GM12864 (cell line): ENCODE results near the gene DOK6.
"Not testable (repeated sequence)": the region's sequence is repeated elsewhere in the genome, so short reads cannot be mapped to it uniquely, and the experiment has no call there.

Experiments
- DNase-seq: peaks from one replicate; pipeline ENCODE4 v3.0.0-alpha.2; 2011; ENCODE audit warnings: low read depth
- H3K4me3 ChIP-seq: 2 replicates; pipeline ENCODE4 v1.5.1; 2011; ENCODE audit warnings: mild to moderate bottlenecking, low read depth, low read length, control low read depth
- CTCF ChIP-seq: IDR thresholded peaks from 2 replicates; pipeline ENCODE4 v1.5.1; 2011; ENCODE audit warnings: low read depth, mild to moderate bottlenecking, moderate library complexity, low read length, control low read depth, inconsistent platforms; ENCODE audit errors: missing control alignments

The DOK6 gene

DNA sequence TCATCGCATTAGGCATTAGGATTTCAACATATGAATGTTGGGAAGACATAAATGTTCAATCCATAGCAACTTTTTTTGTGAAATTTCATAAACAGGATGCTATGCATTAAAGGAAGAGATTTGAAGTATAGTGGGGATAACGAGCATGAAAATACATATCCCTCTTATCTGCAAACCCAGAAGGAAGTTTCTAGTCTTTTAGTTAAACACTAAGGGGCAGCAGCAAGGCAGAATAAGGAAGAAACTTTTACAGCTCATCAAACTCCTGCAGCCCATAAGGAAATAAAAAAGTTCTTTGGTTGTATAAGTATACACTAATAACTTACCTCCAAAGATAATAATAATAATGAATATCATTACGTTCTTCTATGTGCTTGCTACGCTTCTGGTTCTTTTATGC, 465.5 kb downstream of the DOK6 start:
- no peak for TF ChIP-seq CTCF
- H3K4me3 ChIP-seq, result no peak overlapping the region
- no peak for DNase-seq

GRCh38 chr18:69870736-69871135, 470.0 kb downstream of the DOK6 start:
- no peak overlapping the region for H3K4me3 ChIP-seq
- no peak for TF ChIP-seq CTCF
- no peak for DNase-seq

DNA sequence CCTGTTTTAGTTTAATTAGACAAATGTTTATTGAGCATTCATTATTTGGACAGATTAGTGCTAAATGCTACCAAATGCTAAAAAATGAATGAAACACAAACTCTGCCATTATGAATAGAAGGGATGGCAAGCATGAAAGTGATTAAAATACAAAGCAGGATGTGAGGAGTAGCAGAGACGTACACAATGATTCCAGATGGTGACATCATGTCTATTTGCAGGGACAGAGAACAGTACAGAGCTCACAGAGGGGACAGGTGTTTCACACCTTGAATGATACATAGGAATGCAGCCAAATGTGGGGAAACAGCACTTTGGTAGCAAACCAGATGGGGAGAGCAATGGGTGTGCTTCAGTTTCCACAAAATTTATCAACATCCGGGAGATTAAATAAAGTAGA, 470.7 kb downstream of the DOK6 start:
- no peak for TF ChIP-seq CTCF
- DNase-seq, result no peak
- no peak overlapping the region for H3K4me3 ChIP-seq

DNA sequence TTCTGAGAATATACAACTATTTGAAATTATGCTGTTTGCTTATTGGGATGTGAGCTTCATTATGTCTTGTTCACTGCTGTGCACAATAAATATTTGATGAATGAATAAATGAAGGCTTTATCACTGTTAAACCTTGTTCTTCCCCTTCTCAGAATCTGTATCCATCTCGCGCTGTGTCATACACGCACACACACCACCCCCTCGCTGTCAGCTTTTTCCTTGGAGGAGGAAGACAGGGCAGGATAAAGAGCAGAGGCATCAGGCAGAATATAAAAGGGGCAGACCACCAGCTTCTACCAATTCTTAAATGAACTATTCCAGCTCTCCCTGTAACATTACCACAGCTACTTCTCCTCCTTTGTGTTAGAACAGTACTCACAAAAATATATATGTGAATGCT, 472.0 kb downstream of the DOK6 start:
- no peak for DNase-seq
- TF ChIP-seq CTCF, result no peak

DNA sequence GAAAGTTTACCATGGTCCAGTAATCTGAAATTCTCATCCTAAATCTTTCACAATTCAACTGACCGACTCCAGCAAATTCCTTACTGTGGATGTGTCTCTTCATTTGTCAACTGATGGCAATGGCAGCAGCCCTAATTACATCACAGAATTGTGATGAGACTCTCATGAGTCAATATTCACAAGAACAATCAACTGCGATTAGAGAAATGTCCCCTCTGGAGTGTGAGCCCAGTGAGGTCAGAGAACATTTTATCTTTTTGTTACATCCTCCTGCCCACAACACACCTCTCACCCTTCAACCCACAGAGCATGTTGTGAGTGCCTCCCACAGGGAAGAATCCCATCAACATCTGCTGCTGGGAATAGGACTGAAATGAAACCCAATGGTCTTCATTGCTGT, 473.4 kb downstream of the DOK6 start:
- TF ChIP-seq CTCF, result no peak
- no peak overlapping the region for H3K4me3 ChIP-seq
- no peak for DNase-seq

More for the DNA sequence above, 472.0 kb downstream of the DOK6 start:
- H3K4me3 ChIP-seq, result no peak overlapping the region

DNA sequence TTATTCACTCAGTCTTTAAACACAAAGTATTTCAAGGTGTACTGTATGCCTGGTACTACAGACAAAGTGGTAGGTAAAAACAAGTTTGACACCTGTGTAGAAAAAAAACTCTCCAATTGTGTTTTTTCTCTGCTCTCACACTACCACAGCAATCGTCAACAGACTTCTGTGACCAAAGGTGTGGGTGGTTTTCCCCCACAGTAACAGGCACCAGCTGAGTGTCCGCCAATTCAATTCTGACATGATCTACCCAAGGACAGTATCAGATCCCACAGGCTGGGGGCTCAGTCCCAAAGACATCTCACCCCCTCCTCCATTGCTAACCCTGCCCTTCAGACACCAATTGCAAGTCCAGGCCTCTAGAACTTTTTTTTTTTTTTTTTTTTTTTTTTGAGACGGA, 475.8 kb downstream of the DOK6 start:
- no peak overlapping the region for H3K4me3 ChIP-seq
- no peak for DNase-seq
- TF ChIP-seq CTCF, result no peak

DNA sequence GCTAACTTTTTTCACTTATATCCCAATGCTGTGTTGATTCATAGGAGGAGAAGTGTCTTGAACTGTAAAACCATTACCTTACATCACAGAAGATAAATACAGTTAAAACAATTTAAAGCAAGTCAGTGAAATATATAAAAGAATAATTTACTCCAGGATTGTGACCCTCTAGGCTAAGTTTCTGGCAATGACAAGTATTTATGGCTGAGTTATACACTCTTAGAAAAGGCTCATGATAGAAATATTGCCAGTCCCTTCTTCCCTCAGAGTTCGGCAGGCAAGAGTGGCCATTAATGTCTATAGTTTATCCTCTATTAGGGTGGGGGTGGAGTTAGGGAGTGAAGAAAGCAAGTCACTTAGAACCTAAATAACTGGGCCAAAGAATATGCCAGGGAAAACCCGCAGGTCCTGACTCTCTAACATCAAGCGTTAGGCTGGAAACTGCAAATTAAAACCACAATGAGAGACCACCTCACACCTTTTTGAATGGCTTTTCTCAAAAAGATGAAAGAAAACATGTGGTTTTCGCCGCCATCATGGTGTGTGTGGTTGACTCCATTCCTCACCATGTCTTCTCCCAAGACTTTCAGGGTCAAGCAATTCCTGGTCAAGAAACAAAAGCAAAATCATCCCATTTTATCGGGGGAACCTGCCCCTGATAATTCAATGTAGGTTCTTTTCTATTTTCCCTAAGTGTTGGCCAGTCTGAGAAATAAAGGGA, 477.7 kb downstream of the DOK6 start:
- H3K4me3 ChIP-seq, result no peak overlapping the region
- TF ChIP-seq CTCF, result no peak
- DNase-seq, result no peak

GRCh38 chr18:69879051-69879450, 478.4 kb downstream of the DOK6 start:
- not testable (repeated sequence) for DNase-seq, H3K4me3 ChIP-seq
